Activated CD8-positive, alpha-beta T cell treated with anti-CD3 and anti-CD28 coated beads, Interleukin-2, amount 10 ng/mL, durations not matched to agents 7 days and 5 days (primary cell): ENCODE results near the gene MUC4. TPM values are rescaled to one million over a fixed set of nuclear protein-coding genes. Genes with fewer than 3 reads are reported as not detected.

Experiments
- ATAC-seq: fragments of 150-1000 bp; cut with Tn5 transposase; one replicate; pipeline ENCODE4 v1.10.0; 2021; ENCODE audit warnings: moderate library complexity
- CTCF ChIA-PET: fragments of 350-600 bp; sonication (Branson Sonifier 250); formaldehyde crosslinking; loops from one replicate; lab custom pipeline; 2021; ENCODE audit warnings: antibody characterized with exemption; lab: Charles Lee
- POLR2A ChIA-PET: fragments of 350-600 bp; sonication (Branson Sonifier 250); formaldehyde crosslinking; loops from one replicate; lab custom pipeline; 2021; ENCODE audit warnings: antibody characterized with exemption; lab: Charles Lee
- DNase-seq: peaks from one replicate; pipeline ENCODE4 v3.0.0-alpha.2; 2020
- H3K27ac Mint-ChIP-seq: one replicate; pipeline ENCODE4 v1.8.0; 2021; ENCODE audit warnings: mild to moderate bottlenecking, mixed read lengths
- H3K27me3 Mint-ChIP-seq: one replicate; pipeline ENCODE4 v1.8.0; 2021; ENCODE audit warnings: low read depth, mixed read lengths
- H3K36me3 Mint-ChIP-seq: one replicate; pipeline ENCODE4 v1.8.0; 2021; ENCODE audit warnings: low read depth, mixed read lengths
- H3K4me1 Mint-ChIP-seq: one replicate; pipeline ENCODE4 v1.8.0; 2021; ENCODE audit warnings: low read depth, mixed read lengths
- H3K4me3 Mint-ChIP-seq: one replicate; pipeline ENCODE4 v1.8.0; 2021; ENCODE audit warnings: mild to moderate bottlenecking, mixed read lengths
- H3K9me3 Mint-ChIP-seq: one replicate; pipeline ENCODE4 v1.8.0; 2022; ENCODE audit warnings: mixed read lengths; ENCODE audit not compliant: insufficient read depth
- total RNA-seq, 2 experiments: library from RNA; stranded (reverse); gene quantifications; one replicate each; pipeline ENCODE4 v1.2.3, GENCODE V29; 2021

Gene MUC4
- total RNA-seq, 2 experiments from 2014 or later = 0.05 TPM; not detected in 1

DNA sequence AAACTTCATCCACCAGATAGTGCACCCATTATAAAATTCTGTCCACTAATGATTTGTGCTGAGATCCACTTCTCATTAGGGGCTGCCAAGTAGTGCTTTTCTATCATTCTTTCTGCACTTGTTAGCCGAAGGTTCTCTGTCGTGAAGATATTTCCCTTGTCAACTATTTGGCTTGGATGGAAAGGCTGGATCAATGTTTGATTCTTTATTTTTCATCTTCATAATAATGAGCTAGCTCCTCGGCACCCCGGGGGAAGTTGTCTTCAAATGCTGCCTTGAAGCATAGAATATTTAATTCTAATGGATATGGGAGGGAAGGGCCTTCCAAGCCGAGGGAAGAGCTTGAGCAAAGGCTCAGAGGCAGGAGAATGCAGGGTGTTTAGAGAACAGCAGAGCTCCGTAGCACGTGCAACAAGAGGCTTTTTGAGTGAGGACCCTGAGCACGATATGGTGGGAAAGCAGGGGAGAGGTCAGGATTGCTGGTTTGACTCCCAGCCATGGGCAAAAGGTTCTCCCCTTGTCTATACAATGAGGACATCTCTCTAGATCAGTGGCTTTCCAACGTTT is 107.2 kb downstream of the MUC4 start:
- POLR2A ChIA-PET = no interaction called here
- CTCF ChIA-PET = interaction anchor here (0.5 to 0.9 kb wide), 2 partner anchors 23 to 155 kb away, joined by 3 read pairs; no protein-coding TSS in a partner anchor
- no peak for ATAC-seq
- no peak overlapping the region for H3K4me3 Mint-ChIP-seq
- DNase-seq = no peak
- H3K9me3 Mint-ChIP-seq = no peaks in the 10 kb centered on the region
- no peaks in the 10 kb centered on the region for H3K36me3 Mint-ChIP-seq
- no peaks in the 10 kb centered on the region for H3K27me3 Mint-ChIP-seq
- H3K4me1 Mint-ChIP-seq = no peaks in the 10 kb centered on the region
- no peak overlapping the region for H3K27ac Mint-ChIP-seq

DNA sequence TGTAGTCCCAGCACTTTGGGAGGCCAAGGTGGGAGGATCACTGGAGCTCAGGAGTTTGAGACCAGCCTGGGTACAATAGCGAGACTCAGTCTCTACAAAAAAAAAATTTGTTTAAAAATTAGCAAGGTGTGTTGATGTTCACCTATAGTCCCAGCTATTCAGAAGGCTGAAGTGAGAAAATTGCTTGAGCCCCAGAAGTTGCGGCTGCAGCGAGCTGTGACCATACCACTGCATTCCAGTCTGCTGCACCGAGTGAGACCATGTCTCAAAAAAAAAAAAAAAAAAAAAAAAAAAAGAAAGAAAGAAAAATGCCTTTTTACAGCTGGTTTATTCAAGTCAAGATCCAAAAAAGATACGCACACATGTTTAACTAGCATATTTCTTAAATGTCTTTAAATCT is 108.0 kb downstream of the MUC4 start:
- Mint-ChIP-seq H3K27me3 (no peaks in the 10 kb centered on the region), H3K4me3 (no peak overlapping the region), H3K27ac (no peak overlapping the region), H3K4me1 (no peaks in the 10 kb centered on the region), H3K36me3 (no peaks in the 10 kb centered on the region), H3K9me3 (no peaks in the 10 kb centered on the region)
- DNase-seq = no peak
- CTCF ChIA-PET = interaction anchor here (1.3 kb wide), 1 partner anchor 16 kb away, joined by 3 read pairs; no protein-coding TSS in a partner anchor
- POLR2A ChIA-PET = interaction anchor here (0.6 kb wide), 1 partner anchor 136 kb away, joined by 5 read pairs; no protein-coding TSS in a partner anchor
- no peak for ATAC-seq

DNA sequence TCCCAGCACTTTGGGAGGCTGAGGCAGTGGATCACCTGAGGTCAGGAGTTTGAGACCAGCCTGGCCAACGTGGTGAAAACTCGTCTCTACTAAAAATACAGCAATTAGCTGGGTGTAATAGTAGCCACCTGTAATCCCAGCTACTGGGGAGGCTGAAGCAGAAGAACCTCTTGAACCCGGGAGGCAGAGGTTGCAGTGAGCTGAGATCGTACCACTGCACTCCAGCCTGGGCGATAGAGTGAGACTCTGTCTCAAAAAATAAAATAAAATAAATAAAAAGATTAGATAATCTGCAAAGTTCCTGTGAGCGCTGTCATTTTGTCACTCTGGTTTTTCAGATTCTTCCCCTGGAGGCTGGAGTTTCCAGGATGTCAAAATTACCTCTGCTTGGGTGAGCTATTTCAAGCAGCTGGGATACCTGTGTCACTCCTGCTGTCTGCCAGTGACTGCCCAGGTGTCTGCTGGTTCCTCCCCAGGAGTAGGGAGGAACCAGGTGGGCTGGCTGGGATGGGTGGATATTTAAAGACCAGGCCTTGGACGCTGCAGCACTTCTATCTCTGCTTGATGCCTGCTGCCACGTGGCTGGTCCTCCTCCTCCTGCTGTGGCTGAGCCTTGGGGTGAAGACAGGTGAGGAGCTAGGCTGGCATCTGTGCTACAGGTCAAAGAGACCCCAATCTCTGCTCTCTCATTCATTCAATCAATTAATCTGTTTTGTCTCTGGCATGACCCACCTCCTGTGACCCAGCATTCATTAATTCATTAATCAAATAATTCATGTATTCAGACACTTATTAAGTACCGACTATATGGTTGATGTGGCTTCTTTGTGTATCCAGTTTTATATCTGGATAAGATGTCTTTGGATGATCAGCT is 110.5 kb downstream of the MUC4 start:
- ATAC-seq (no peak), DNase-seq (no peak)
- ChIA-PET CTCF (interaction anchor here (1.0 to 1.6 kb wide), 3 partner anchors 10 to 149 kb away, joined by 3 to 4 read pairs (median 3); no protein-coding TSS in a partner anchor), POLR2A (no interaction called here)
- Mint-ChIP-seq H3K9me3 (no peaks in the 10 kb centered on the region), H3K36me3 (peaks cover 9% of the 10 kb centered on the region), H3K4me1 (no peaks in the 10 kb centered on the region), H3K27me3 (no peaks in the 10 kb centered on the region), H3K4me3 (no peak overlapping the region), H3K27ac (no peak overlapping the region)

DNA sequence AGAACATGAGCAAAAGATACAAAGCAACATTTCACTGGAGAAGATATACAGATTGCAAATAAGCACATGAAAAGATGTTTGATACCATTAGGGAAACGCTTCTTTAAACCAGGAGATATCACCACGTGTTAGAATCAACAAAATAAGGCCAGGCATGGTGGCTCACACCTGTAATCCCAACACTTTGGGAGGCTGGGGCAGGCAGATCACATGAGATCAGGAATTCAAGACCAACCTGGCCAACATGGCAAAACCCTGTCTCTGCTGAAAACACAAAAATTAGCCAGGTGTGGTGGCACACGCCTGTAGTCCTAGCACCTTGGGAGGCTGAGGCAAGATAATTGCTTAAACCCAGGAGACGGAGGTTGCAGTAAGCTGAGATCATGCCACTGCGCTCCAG is 111.4 kb downstream of the MUC4 start:
- H3K27me3 Mint-ChIP-seq = no peaks in the 10 kb centered on the region
- ChIA-PET CTCF (interaction anchor here (1.1 kb wide), 1 partner anchor 150 kb away, joined by 3 read pairs; no protein-coding TSS in a partner anchor), POLR2A (no interaction called here)
- H3K36me3 Mint-ChIP-seq = peaks cover 15% of the 10 kb centered on the region
- no peaks in the 10 kb centered on the region for H3K9me3 Mint-ChIP-seq
- no peak overlapping the region for H3K27ac Mint-ChIP-seq
- no peak overlapping the region for H3K4me3 Mint-ChIP-seq
- no peak for DNase-seq
- ATAC-seq = no peak
- H3K4me1 Mint-ChIP-seq = no peaks in the 10 kb centered on the region

DNA sequence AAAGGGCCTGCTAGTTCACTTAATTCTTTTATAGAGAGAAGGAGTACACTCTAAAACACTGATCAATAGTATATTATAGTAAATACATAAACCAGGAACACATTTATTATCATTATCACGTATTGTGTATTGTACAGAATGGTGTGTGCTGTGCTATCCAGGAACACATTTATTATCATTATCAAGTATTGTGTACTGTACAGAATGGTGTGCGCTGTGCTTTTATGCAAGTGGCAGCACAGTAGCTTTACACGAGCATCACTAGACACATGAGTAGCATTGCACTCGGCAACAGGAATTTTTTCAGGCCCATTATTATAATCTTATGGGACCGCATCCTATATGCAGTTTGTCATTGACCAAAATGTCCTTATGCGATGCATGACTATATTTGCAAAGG is 111.9 kb downstream of the MUC4 start:
- Mint-ChIP-seq H3K27me3 (no peaks in the 10 kb centered on the region), H3K4me1 (no peaks in the 10 kb centered on the region), H3K27ac (no peak overlapping the region), H3K9me3 (no peaks in the 10 kb centered on the region), H3K36me3 (peaks cover 18% of the 10 kb centered on the region), H3K4me3 (no peak overlapping the region)
- ChIA-PET POLR2A (no interaction called here), CTCF (interaction anchor here (1.1 kb wide), 1 partner anchor 151 kb away, joined by 3 read pairs; no protein-coding TSS in a partner anchor)
- no peak for DNase-seq
- ATAC-seq = no peak

DNA sequence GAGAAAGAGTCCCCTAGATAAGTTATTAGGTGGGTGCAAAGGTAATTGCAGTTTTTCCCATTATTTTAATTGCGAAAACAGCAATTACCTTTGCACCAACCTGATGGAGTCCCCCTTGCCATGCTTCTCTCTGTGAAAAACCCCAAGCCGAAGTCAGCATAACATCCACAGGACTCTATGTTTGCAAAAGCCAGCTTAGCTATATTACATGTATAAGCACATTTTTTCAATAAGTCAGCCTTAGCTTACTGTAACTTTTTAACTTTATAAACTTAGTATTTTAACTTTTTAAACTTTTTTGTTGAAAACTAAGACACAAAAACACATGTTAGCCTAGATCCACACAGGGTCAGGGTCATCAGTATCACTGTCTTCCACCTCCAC is 112.3 kb downstream of the MUC4 start:
- H3K27me3 Mint-ChIP-seq = no peaks in the 10 kb centered on the region
- ATAC-seq (no peak), DNase-seq (no peak)
- POLR2A ChIA-PET = no interaction called here
- H3K27ac Mint-ChIP-seq = no peak overlapping the region
- no peaks in the 10 kb centered on the region for H3K9me3 Mint-ChIP-seq
- no peak overlapping the region for H3K4me3 Mint-ChIP-seq
- no peaks in the 10 kb centered on the region for H3K4me1 Mint-ChIP-seq
- H3K36me3 Mint-ChIP-seq = peaks cover 18% of the 10 kb centered on the region
- CTCF ChIA-PET = interaction anchor here (1.1 kb wide), 1 partner anchor 151 kb away, joined by 3 read pairs; no protein-coding TSS in a partner anchor

DNA sequence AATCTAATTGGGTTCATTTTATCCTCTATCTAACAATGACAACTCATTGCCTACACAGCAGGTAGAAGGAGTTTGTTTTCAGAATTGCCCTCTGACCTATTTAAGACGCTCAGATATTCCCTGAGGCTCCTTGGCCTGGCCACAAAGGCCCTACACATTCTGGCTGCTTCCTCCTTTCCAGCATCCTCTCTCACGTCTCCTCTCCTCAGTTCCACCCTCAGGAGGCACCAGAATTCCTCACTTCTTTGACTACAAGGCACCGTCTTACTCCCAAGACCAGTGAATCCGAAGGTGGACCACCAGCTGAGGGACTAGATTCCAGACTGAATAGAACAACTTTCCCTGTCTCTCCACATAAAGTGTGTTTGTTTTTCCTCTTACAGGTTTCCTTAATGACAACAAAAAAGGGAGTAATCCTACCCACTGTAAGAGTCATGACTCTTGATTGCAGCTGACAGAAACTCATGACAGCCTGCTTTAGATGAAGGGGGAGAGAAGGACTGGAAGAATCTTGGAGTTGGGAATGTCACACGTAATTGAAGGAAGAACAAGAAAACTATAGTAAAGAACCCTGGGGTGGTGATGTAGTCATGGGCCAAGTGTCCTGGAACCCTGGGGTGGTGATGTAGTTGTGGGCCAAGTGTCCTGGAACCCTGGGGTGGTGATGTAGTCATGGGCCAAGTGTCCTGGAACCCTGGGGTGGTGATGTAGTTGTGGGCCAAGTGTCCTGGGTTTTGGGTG is 112.9 kb downstream of the MUC4 start:
- Mint-ChIP-seq H3K4me1 (no peaks in the 10 kb centered on the region), H3K27ac (no peak overlapping the region), H3K36me3 (peaks cover 22% of the 10 kb centered on the region), H3K9me3 (no peaks in the 10 kb centered on the region), H3K4me3 (no peak overlapping the region), H3K27me3 (no peaks in the 10 kb centered on the region)
- ChIA-PET CTCF (interaction anchor here (1.1 kb wide), 1 partner anchor 152 kb away, joined by 3 read pairs; no protein-coding TSS in a partner anchor), POLR2A (interaction anchor here (0.6 kb wide), 1 partner anchor 21 kb away, joined by 3 read pairs; no protein-coding TSS in a partner anchor)
- ATAC-seq (no peak), DNase-seq (peak; percentile 20)

DNA sequence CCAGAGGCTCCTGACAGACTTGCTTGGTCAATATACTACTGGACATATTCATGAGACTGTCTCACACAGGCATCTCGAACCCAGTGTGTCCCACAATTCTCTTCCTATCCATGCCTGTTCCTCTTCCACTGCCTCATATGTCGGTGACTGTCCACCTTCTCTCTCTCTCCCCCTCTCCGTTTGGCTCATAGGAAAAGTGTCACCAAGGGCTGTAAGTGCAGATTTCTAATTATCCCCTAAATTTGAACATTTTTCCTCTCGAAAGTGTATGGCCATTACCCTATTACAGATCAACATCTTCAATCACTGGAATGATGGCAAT is 113.4 kb downstream of the MUC4 start:
- no peak for DNase-seq
- CTCF ChIA-PET = no interaction called here
- Mint-ChIP-seq H3K4me3 (no peak overlapping the region), H3K36me3 (peaks cover 26% of the 10 kb centered on the region), H3K27ac (no peak overlapping the region), H3K9me3 (no peaks in the 10 kb centered on the region), H3K4me1 (no peaks in the 10 kb centered on the region), H3K27me3 (no peaks in the 10 kb centered on the region)
- POLR2A ChIA-PET = interaction anchor here (0.6 kb wide), 1 partner anchor 22 kb away, joined by 3 read pairs; no protein-coding TSS in a partner anchor
- no peak for ATAC-seq

DNA sequence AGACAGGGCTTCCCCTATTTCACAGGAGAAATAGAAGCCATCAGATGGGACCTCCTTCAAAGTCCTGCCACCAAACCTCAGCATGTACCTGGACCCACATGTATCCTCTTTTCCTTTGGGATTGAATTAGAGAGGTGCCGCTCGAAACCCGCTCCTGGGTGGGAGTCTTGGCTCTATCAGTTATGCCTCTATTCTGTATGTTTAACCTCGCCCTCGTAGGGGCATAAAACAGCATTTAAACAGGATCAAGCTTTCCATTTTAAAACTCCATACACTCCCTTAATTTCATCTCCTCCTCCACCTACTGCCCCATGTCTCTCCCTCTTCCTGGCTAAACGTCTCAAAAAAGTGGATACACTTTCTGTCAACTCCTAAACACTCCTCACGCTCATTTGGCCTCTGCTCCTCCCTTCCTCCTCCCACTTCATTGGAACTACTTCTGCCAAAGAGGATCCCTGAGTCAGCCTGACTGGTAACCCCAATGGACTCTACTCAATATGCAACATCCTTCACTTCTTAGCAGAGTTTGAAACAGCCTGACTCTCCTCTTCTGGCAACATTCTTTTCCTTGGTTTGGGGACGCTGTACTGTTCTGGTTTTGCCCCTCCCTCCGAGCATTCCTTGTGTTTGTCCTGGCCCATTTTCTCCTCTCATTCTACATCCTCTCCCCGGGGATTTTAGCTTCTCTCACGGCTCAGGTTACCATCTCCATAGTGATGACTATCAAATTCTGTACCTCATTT is 114.0 kb downstream of the MUC4 start:
- no peaks in the 10 kb centered on the region for H3K27me3 Mint-ChIP-seq
- H3K36me3 Mint-ChIP-seq = peaks cover 29% of the 10 kb centered on the region
- H3K4me3 Mint-ChIP-seq = no peak overlapping the region
- H3K4me1 Mint-ChIP-seq = no peaks in the 10 kb centered on the region
- no peak for ATAC-seq
- POLR2A ChIA-PET = no interaction called here
- CTCF ChIA-PET = interaction anchor here (0.8 kb wide), 1 partner anchor 164 kb away, joined by 3 read pairs; no protein-coding TSS in a partner anchor
- DNase-seq = peak; percentile 20
- no peak overlapping the region for H3K27ac Mint-ChIP-seq
- no peaks in the 10 kb centered on the region for H3K9me3 Mint-ChIP-seq
